HepG2 (cell line): ENCODE measurements around the gene VTI1B. TPM values are rescaled to one million over a fixed set of nuclear protein-coding genes. Genes with fewer than 3 reads are reported as not detected.

Source experiments
- GFI1 ChIP-seq: sonication (generic); formaldehyde crosslinking; IDR thresholded peaks from 2 replicates; pipeline ENCODE4 v1.5.0; 2020; ENCODE audit warnings: missing genetic modification reagents, mild to moderate bottlenecking, borderline replicate concordance
- MTF1 ChIP-seq: sonication (generic); formaldehyde crosslinking; IDR thresholded peaks from 2 replicates; pipeline ENCODE4 v1.5.0; 2020; ENCODE audit warnings: missing genetic modification reagents
- RBM22 ChIP-seq: fragments of 200-400 bp; formaldehyde crosslinking; optimal IDR thresholded peaks from 2 replicates; pipeline ENCODE3; 2017; ENCODE audit warnings: mild to moderate bottlenecking, low read length, moderate library complexity
- RFX1 ChIP-seq: fragments of 450-650 bp; IDR thresholded peaks from 2 replicates; pipeline ENCODE4 v1.6.1; 2017
- SMAD9 ChIP-seq: sonication (generic); formaldehyde crosslinking; IDR thresholded peaks from 2 replicates; pipeline ENCODE4 v1.5.1; 2020; ENCODE audit warnings: mild to moderate bottlenecking, missing genetic modification reagents
- SNAPC2 ChIP-seq: sonication (generic); formaldehyde crosslinking; IDR thresholded peaks from 2 replicates; pipeline ENCODE4 v1.8.1; 2022; ENCODE audit warnings: mild to moderate bottlenecking, missing genetic modification reagents
- TRIM24 ChIP-seq: sonication (generic); formaldehyde crosslinking; IDR thresholded peaks from 2 replicates; pipeline ENCODE4 v1.8.0; 2022; ENCODE audit warnings: mild to moderate bottlenecking, missing genetic modification reagents
- ZC3H4 ChIP-seq: sonication (generic); formaldehyde crosslinking; IDR thresholded peaks from 2 replicates; pipeline ENCODE4 v1.4.0; 2020; ENCODE audit warnings: missing genetic modification reagents, borderline replicate concordance
- ZFP1 ChIP-seq: IDR thresholded peaks from 2 replicates; pipeline ENCODE4 v1.6.1; 2016
- ZNF101 ChIP-seq: sonication (generic); formaldehyde crosslinking; IDR thresholded peaks from 2 replicates; pipeline ENCODE4 v1.4.0; 2020; ENCODE audit warnings: mild to moderate bottlenecking, low read depth, missing genetic modification reagents, borderline replicate concordance
- ZNF225 ChIP-seq: sonication (generic); formaldehyde crosslinking; IDR thresholded peaks from 2 replicates; pipeline ENCODE4 v1.4.0; 2020; ENCODE audit warnings: mild to moderate bottlenecking, missing genetic modification reagents
- ZNF251 ChIP-seq: sonication (generic); formaldehyde crosslinking; IDR thresholded peaks from 2 replicates; pipeline ENCODE4 v1.9.0; 2021; ENCODE audit warnings: mild to moderate bottlenecking, missing genetic modification reagents
- ZNF33A ChIP-seq: sonication (generic); formaldehyde crosslinking; IDR thresholded peaks from 2 replicates; pipeline ENCODE4 v1.5.1; 2020; ENCODE audit warnings: missing genetic modification reagents, mild to moderate bottlenecking, moderate library complexity, borderline replicate concordance
- ZNF343 ChIP-seq: sonication (generic); formaldehyde crosslinking; IDR thresholded peaks from 2 replicates; pipeline ENCODE4 v1.4.0; 2020; ENCODE audit warnings: mild to moderate bottlenecking, missing genetic modification reagents
- ZNF691 ChIP-seq: sonication (generic); formaldehyde crosslinking; IDR thresholded peaks from 2 replicates; pipeline ENCODE4 v1.4.0; 2020; ENCODE audit warnings: missing genetic modification reagents, low read depth, mild to moderate bottlenecking, borderline replicate concordance
- ZNF747 ChIP-seq: sonication (generic); formaldehyde crosslinking; IDR thresholded peaks from 2 replicates; pipeline ENCODE4 v1.8.1; 2023; ENCODE audit warnings: missing genetic modification reagents, mild to moderate bottlenecking, borderline replicate concordance
- ZNF792 ChIP-seq: IDR thresholded peaks from 2 replicates; pipeline ENCODE4 v1.6.1; 2016
- ZNF839 ChIP-seq: sonication (generic); formaldehyde crosslinking; IDR thresholded peaks from 2 replicates; pipeline ENCODE4 v1.4.0; 2020; ENCODE audit warnings: missing genetic modification reagents, mild to moderate bottlenecking, borderline replicate concordance
- ZSCAN30 ChIP-seq: sonication (generic); formaldehyde crosslinking; IDR thresholded peaks from 2 replicates; pipeline ENCODE4 v1.5.0; 2020; ENCODE audit warnings: mild to moderate bottlenecking, missing genetic modification reagents
- polyA plus RNA-seq, 8 experiments: library from polyadenylated mRNA; depleted of rRNA in 3 of 8; stranded (reverse) in 7 of 8; unstranded in 1 of 8; fragments of >200 nt; fragmentation: Illumina TruSeq in 4 of 8; extraction: Trizol in 4 of 8; gene quantifications; 2 replicates each; pipeline versions ENCODE4 v1.2.1 to v1.2.3, GENCODE V29; 2011 to 2016; ENCODE audit warnings: low read depth in 4 of 8, missing spikeins in 1 of 8, mixed read lengths in 1 of 8; ENCODE audit not compliant: insufficient read depth in 1 of 8
- total RNA-seq, 5 experiments: library from RNA; depleted of rRNA; stranded (reverse); fragments of >200 nt; fragmentation: Illumina TruSeq; extraction: Trizol; gene quantifications; 2 replicates each; pipeline ENCODE4 v1.2.3, GENCODE V29; 2016; ENCODE audit warnings: low read depth in 1 of 5
- TF ChIP-seq, protein P1 (sequence below): sonication (generic); formaldehyde crosslinking; IDR thresholded peaks from 2 replicates; pipeline ENCODE4 v1.8.1; 2023; ENCODE audit warnings: mild to moderate bottlenecking, inconsistent platforms, moderate library complexity, missing genetic modification reagents, borderline replicate concordance
- TF ChIP-seq, protein P2 (sequence below): sonication (generic); formaldehyde crosslinking; IDR thresholded peaks from 2 replicates; pipeline ENCODE4 v1.8.0; 2022; ENCODE audit warnings: mild to moderate bottlenecking, missing genetic modification reagents
- TF ChIP-seq, protein P3 (sequence below): IDR thresholded peaks from 2 replicates; pipeline ENCODE4 v1.6.1; 2016; ENCODE audit warnings: control low read depth
- TF ChIP-seq, protein P4 (sequence below): sonication (generic); formaldehyde crosslinking; IDR thresholded peaks from 2 replicates; pipeline ENCODE4 v1.8.0; 2022; ENCODE audit warnings: missing genetic modification reagents, mild to moderate bottlenecking, borderline replicate concordance
- TF ChIP-seq, protein P5 (sequence below): sonication (generic); formaldehyde crosslinking; IDR thresholded peaks from 2 replicates; pipeline ENCODE4 v1.4.0; 2020; ENCODE audit warnings: missing genetic modification reagents

Gene VTI1B
- total and polyA plus RNA-seq, 2 of the 13 experiments (the other 11 are each of a cell fraction or from before 2014, with no cell fraction given) = 39.0 to 103 TPM

- TF ChIP-seq MTF1 (CRISPR knock-in tag) (no peak), RBM22 (no peak), GFI1 (CRISPR knock-in tag) (no peak), ZNF251 (no peak), ZNF747 (CRISPR knock-in tag) (no peak), RFX1 (no peak), ZNF101 (CRISPR knock-in tag) (no peak), ZNF691 (CRISPR knock-in tag) (0 out of 2 replicates have a peak, but pooled peaks have one; percentile 25), ZNF343 (CRISPR knock-in tag) (0 out of 2 replicates have a peak, but pooled peaks have one; percentile 40), ZSCAN30 (no peak), SMAD9 (no peak), ZNF792 (peak; percentile 38; the same call in 1 of the 2 replicates), SNAPC2 (CRISPR knock-in tag) (0 out of 2 replicates have a peak, but pooled peaks have one; percentile 79), ZFP1 (CRISPR knock-in tag) (no peak), ZC3H4 (CRISPR knock-in tag) (no peak), ZNF33A (CRISPR knock-in tag) (no peak), TRIM24 (no peak), ZNF225 (no peak), ZNF839 (CRISPR knock-in tag) (no peak)
- TF ChIP-seq, protein P1, sequence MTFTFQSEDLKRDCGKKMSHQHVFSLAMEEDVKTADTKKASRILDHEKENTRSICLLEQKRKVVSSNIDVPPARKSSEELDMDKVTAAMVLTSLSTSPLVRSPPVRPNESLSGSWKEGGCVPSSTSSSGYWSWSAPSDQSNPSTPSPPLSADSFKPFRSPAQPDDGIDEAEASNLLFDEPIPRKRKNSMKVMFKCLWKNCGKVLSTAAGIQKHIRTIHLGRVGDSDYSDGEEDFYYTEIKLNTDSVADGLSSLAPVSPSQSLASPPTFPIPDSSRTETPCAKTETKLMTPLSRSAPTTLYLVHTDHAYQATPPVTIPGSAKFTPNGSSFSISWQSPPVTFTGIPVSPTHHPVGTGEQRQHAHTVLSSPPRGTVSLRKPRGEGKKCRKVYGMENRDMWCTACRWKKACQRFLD = no peak
- TF ChIP-seq, protein P2, sequence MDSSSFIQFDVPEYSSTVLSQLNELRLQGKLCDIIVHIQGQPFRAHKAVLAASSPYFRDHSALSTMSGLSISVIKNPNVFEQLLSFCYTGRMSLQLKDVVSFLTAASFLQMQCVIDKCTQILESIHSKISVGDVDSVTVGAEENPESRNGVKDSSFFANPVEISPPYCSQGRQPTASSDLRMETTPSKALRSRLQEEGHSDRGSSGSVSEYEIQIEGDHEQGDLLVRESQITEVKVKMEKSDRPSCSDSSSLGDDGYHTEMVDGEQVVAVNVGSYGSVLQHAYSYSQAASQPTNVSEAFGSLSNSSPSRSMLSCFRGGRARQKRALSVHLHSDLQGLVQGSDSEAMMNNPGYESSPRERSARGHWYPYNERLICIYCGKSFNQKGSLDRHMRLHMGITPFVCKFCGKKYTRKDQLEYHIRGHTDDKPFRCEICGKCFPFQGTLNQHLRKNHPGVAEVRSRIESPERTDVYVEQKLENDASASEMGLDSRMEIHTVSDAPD (CRISPR knock-in tag) = no peak
- TF ChIP-seq, protein P3, sequence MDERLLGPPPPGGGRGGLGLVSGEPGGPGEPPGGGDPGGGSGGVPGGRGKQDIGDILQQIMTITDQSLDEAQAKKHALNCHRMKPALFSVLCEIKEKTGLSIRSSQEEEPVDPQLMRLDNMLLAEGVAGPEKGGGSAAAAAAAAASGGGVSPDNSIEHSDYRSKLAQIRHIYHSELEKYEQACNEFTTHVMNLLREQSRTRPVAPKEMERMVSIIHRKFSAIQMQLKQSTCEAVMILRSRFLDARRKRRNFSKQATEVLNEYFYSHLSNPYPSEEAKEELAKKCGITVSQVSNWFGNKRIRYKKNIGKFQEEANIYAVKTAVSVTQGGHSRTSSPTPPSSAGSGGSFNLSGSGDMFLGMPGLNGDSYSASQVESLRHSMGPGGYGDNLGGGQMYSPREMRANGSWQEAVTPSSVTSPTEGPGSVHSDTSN (CRISPR knock-in tag) = no peak
- TF ChIP-seq, protein P4, sequence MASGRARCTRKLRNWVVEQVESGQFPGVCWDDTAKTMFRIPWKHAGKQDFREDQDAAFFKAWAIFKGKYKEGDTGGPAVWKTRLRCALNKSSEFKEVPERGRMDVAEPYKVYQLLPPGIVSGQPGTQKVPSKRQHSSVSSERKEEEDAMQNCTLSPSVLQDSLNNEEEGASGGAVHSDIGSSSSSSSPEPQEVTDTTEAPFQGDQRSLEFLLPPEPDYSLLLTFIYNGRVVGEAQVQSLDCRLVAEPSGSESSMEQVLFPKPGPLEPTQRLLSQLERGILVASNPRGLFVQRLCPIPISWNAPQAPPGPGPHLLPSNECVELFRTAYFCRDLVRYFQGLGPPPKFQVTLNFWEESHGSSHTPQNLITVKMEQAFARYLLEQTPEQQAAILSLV (CRISPR knock-in tag) = no peak
- TF ChIP-seq, protein P5, sequence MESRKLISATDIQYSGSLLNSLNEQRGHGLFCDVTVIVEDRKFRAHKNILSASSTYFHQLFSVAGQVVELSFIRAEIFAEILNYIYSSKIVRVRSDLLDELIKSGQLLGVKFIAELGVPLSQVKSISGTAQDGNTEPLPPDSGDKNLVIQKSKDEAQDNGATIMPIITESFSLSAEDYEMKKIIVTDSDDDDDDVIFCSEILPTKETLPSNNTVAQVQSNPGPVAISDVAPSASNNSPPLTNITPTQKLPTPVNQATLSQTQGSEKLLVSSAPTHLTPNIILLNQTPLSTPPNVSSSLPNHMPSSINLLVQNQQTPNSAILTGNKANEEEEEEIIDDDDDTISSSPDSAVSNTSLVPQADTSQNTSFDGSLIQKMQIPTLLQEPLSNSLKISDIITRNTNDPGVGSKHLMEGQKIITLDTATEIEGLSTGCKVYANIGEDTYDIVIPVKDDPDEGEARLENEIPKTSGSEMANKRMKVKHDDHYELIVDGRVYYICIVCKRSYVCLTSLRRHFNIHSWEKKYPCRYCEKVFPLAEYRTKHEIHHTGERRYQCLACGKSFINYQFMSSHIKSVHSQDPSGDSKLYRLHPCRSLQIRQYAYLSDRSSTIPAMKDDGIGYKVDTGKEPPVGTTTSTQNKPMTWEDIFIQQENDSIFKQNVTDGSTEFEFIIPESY (CRISPR knock-in tag) = no peak
Observed at GRCh38 chr14:67695394-67695949, 21.0 kb upstream of the VTI1B start, which contains the start of gene RDH11 (continued).
